Ishikawa (cell line): ENCODE measurements around the gene PTPN23.

Experiments
- CREB1 ChIP-seq: IDR thresholded peaks from 2 replicates; pipeline ENCODE4 v1.6.1; 2012; ENCODE audit warnings: low read depth
- EP300 ChIP-seq: IDR thresholded peaks from 2 replicates; pipeline ENCODE4 v1.6.1; 2012; ENCODE audit warnings: borderline replicate concordance
- MAX ChIP-seq: IDR thresholded peaks from 2 replicates; pipeline ENCODE4 v1.6.1; 2012
- REST ChIP-seq: IDR thresholded peaks from 2 replicates; pipeline ENCODE4 v1.6.1; 2012; ENCODE audit warnings: low read depth, mild to moderate bottlenecking
- TAF1 ChIP-seq: IDR thresholded peaks from 2 replicates; pipeline ENCODE4 v1.6.1; 2012; ENCODE audit warnings: low read depth, mild to moderate bottlenecking
- TCF12 ChIP-seq: IDR thresholded peaks from 2 replicates; pipeline ENCODE4 v1.6.1; 2012; ENCODE audit warnings: low read depth
- USF1 ChIP-seq: IDR thresholded peaks from 2 replicates; pipeline ENCODE4 v1.6.1; 2012

GRCh38 chr3:47440131-47440530, 59.3 kb downstream of the PTPN23 start:
- TF ChIP-seq EP300 (no peak), CREB1 (no peak), MAX (no peak), REST (no peak), TAF1 (no peak), USF1 (no peak), TCF12 (no peak)
